Left renal pelvis (tissue), 4 donors: ENCODE data around the gene TXNL4A. TPM values are rescaled to one million over a fixed set of nuclear protein-coding genes. Genes with fewer than 3 reads are reported as not detected.
A peak's percentile ranks its signal among the peaks of the same experiment; 100 is the strongest.
"Not testable (repeated sequence)": the region's sequence is repeated elsewhere in the genome, so short reads cannot be mapped to it uniquely, and the experiment has no call there.

Experiments used
- DNase-seq, 4 donors: peaks; one replicate each; pipeline ENCODE4 v3.0.0-alpha.2; 2013; ENCODE audit warnings: low read depth in 4 of 4, low spot score in 3 of 4
- polyA plus RNA-seq, 4 donors: library from polyadenylated mRNA; unstranded; fragments of 120-200 nt; gene quantifications; one replicate each; pipeline ENCODE4 v1.2.1, GENCODE V29; 2013; ENCODE audit not compliant: insufficient read length in 4 of 4

Gene TXNL4A
- polyA plus RNA-seq, 4 donors, result 73.3 to 97.3 (median 92.0) TPM

- DNase-seq, result no peak
Observed at GRCh38 chr18:79965119-79965902, 23.1 kb downstream of the TXNL4A start.

- DNase-seq, result no peak
Observed at GRCh38 chr18:79964330-79965118, 23.8 kb downstream of the TXNL4A start, which contains the start of gene HSBP1L1. Gene HSBP1L1 (plus strand): TSS chr18:79964643. CDS start chr18:79964736, 93 bp downstream.

GRCh38 chr18:79963658-79964329 is 24.6 kb downstream of the TXNL4A start:
- no peak for DNase-seq

GRCh38 chr18:79962835-79963657 is 25.3 kb downstream of the TXNL4A start:
- DNase-seq, result no peak

- DNase-seq, result no peak
Observed at GRCh38 chr18:79962311-79962710, 26.1 kb downstream of the TXNL4A start.

GRCh38 chr18:79961527-79962291 is 26.7 kb downstream of the TXNL4A start:
- DNase-seq, result no peak

- DNase-seq, result no peak
Observed at GRCh38 chr18:79960921-79961526, 27.3 kb downstream of the TXNL4A start.

GRCh38 chr18:79960161-79960801 is 28.1 kb downstream of the TXNL4A start:
- not testable (repeated sequence) for DNase-seq

GRCh38 chr18:79958981-79959380 is 29.4 kb downstream of the TXNL4A start:
- DNase-seq, result no peak

GRCh38 chr18:79956276-79956675 is 32.1 kb downstream of the TXNL4A start:
- no peak for DNase-seq

GRCh38 chr18:79955302-79956075 is 32.9 kb downstream of the TXNL4A start:
- DNase-seq, result no peak

- no peak for DNase-seq
Observed at GRCh38 chr18:79954791-79955190, 33.6 kb downstream of the TXNL4A start.

GRCh38 chr18:79953971-79954651 is 34.3 kb downstream of the TXNL4A start:
- DNase-seq, result no peak

GRCh38 chr18:79952996-79953559 is 35.3 kb downstream of the TXNL4A start:
- DNase-seq, result no peak

- no peak for DNase-seq
Observed at GRCh38 chr18:79952456-79952995, 35.8 kb downstream of the TXNL4A start.

- peak in 3 of 4 donors; percentile 60 to 80 (median 71) for DNase-seq
Observed at GRCh38 chr18:79951545-79952455, 36.6 kb downstream of the TXNL4A start, which contains the start of gene SLC66A2. Gene SLC66A2 (minus strand): TSS chr18:79951653. CDS start chr18:79950926, 727 bp downstream.
